Endothelial cell of umbilical vein (primary cell): Measurements from ENCODE around the gene SH3RF3. TPM values are rescaled to one million over a fixed set of nuclear protein-coding genes. Genes with fewer than 3 reads are reported as not detected.

Experiments used
- BruUV-seq: library from RNA; stranded (reverse); fragments of 400-500 nt; replicated peaks from 2 replicates; lab custom pipeline; 2021; lab: Mats Ljungman, UMichigan
- CTCF ChIA-PET: fragments of 300-600, 350-600 bp; sonication (Branson Sonifier 250); formaldehyde crosslinking; loops from one replicate; lab custom pipeline; 2021; ENCODE audit warnings: antibody characterized with exemption, inconsistent platforms; lab: Charles Lee
- POLR2A ChIA-PET: fragments of 300-600, 350-600 bp; sonication (Branson Sonifier 250); formaldehyde crosslinking; loops from one replicate; lab custom pipeline; 2021; ENCODE audit warnings: antibody characterized with exemption, inconsistent platforms; lab: Charles Lee
- DNase-seq: peaks from one replicate; pipeline ENCODE4 v3.0.0-alpha.2; 2011; ENCODE audit warnings: low read depth, low spot score
- FAIRE-seq: peaks from 2 replicates; lab custom pipeline; 2011; peaks lifted over from hg19 to GRCh38; lab: Jason Lieb, UNC
- H2AFZ ChIP-seq: 2 replicates; pipeline ENCODE4 v1.6.0; 2012; ENCODE audit warnings: low read depth, low read length, control low read depth, inconsistent platforms
- H3K27ac ChIP-seq: 2 replicates; pipeline ENCODE4 v1.5.1; 2011; ENCODE audit warnings: low read depth, mild to moderate bottlenecking, control low read depth, low read length, moderate library complexity; ENCODE audit not compliant: insufficient read depth
- H3K27me3 ChIP-seq, 2 experiments: 2 replicates each; pipeline versions ENCODE4 v1.6.0 to v1.6.1; 2011; ENCODE audit warnings: low read length in 2 of 2, mixed read lengths in 1 of 2; ENCODE audit not compliant: control insufficient read depth in 2 of 2, insufficient read depth in 2 of 2
- H3K36me3 ChIP-seq, 2 experiments: 2 replicates in 1 of 2; 3 replicates in 1 of 2; pipeline ENCODE4 v1.5.1; 2011; ENCODE audit warnings: low read length in 2 of 2, mild to moderate bottlenecking in 1 of 2, moderate library complexity in 1 of 2; ENCODE audit not compliant: control insufficient read depth in 2 of 2, insufficient read depth in 2 of 2; ENCODE audit errors: extremely low read depth in 1 of 2
- H3K4me1 ChIP-seq: 3 replicates; pipeline ENCODE4 v1.5.1; 2011; ENCODE audit warnings: mild to moderate bottlenecking, low read length; ENCODE audit not compliant: control insufficient read depth, insufficient read depth; ENCODE audit errors: extremely low read depth
- H3K4me2 ChIP-seq: 2 replicates; pipeline ENCODE4 v1.6.1; 2011; ENCODE audit warnings: low read length, control low read depth, mixed read lengths; ENCODE audit not compliant: insufficient read depth
- H3K4me3 ChIP-seq, 3 experiments: fragments of 200-600 bp in 1 of 3; sonication (generic), shearing (Covaris generic) in 1 of 3; replicated peaks in 1 of 3; 2 replicates each; pipeline ENCODE4 v1.5.1; 2011 to 2016; ENCODE audit warnings: control low read depth in 3 of 3, low read length in 3 of 3, mild to moderate bottlenecking in 2 of 3, inconsistent platforms in 1 of 3, low read depth in 1 of 3, moderate library complexity in 1 of 3; ENCODE audit not compliant: insufficient read depth in 1 of 3
- H3K79me2 ChIP-seq: 2 replicates; pipeline ENCODE4 v1.6.0; 2012; ENCODE audit warnings: low read length, inconsistent platforms; ENCODE audit not compliant: control insufficient read depth, insufficient read depth
- H3K9ac ChIP-seq: replicated peaks from 2 replicates; pipeline ENCODE3; 2011; ENCODE audit warnings: low read length, control low read depth; ENCODE audit not compliant: insufficient read depth; ENCODE audit errors: extremely low read depth
- H3K9me1 ChIP-seq: replicated peaks from 3 replicates; pipeline ENCODE4 v1.6.0; 2011; ENCODE audit warnings: mild to moderate bottlenecking, low read length; ENCODE audit not compliant: control insufficient read depth, insufficient read depth; ENCODE audit errors: extremely low read depth
- H3K9me3 ChIP-seq: replicated peaks from 2 replicates; pipeline ENCODE4 v1.5.1; 2012; ENCODE audit warnings: low read length, inconsistent platforms; ENCODE audit not compliant: control insufficient read depth, insufficient read depth
- H4K20me1 ChIP-seq: replicated peaks from 2 replicates; pipeline ENCODE3; 2011; ENCODE audit warnings: mild to moderate bottlenecking, low read length; ENCODE audit not compliant: control insufficient read depth, insufficient read depth; ENCODE audit errors: extremely low read depth
- CTCF ChIP-seq, 2 donors: IDR thresholded peaks; 1 replicate in 1 of 2; 2 replicates in 1 of 2; pipeline ENCODE4 v1.5.1; 2011; ENCODE audit warnings: low read length in 2 of 2, mild to moderate bottlenecking in 2 of 2, moderate library complexity in 2 of 2, control low read depth in 1 of 2, inconsistent platforms in 1 of 2, low read depth in 1 of 2; ENCODE audit not compliant: insufficient read depth in 1 of 2; ENCODE audit errors: extremely low read depth in 1 of 2
- EZH2 ChIP-seq: IDR thresholded peaks from 2 replicates; pipeline ENCODE4 v1.6.1; 2012; ENCODE audit warnings: borderline replicate concordance, low read depth, mild to moderate bottlenecking, moderate library complexity, low read length, inconsistent platforms; ENCODE audit not compliant: severe bottlenecking
- FOS ChIP-seq: IDR thresholded peaks from 2 replicates; pipeline ENCODE4 v1.6.1; 2011; ENCODE audit warnings: mild to moderate bottlenecking, low read length, moderate library complexity, borderline replicate concordance; ENCODE audit not compliant: insufficient read depth
- GATA2 ChIP-seq: IDR thresholded peaks from 2 replicates; pipeline ENCODE4 v1.7.0; 2011; ENCODE audit warnings: low read depth, mild to moderate bottlenecking, moderate library complexity, mixed read lengths, low read length; ENCODE audit not compliant: insufficient read length, insufficient read depth
- JUN ChIP-seq: IDR thresholded peaks from 2 replicates; pipeline ENCODE4 v1.6.1; 2011; ENCODE audit warnings: borderline replicate concordance, low read depth; ENCODE audit not compliant: insufficient read length, insufficient read depth
- MAX ChIP-seq: IDR thresholded peaks from 2 replicates; pipeline ENCODE4 v1.6.1; 2011; ENCODE audit not compliant: insufficient read depth, insufficient read length
- MYC ChIP-seq: IDR thresholded peaks from one replicate; pipeline ENCODE4 v1.6.1; 2011; ENCODE audit warnings: mild to moderate bottlenecking, low read depth, low read length
- POLR2A ChIP-seq: IDR thresholded peaks from 2 replicates; pipeline ENCODE4 v1.6.1; 2012; ENCODE audit warnings: low read depth, mild to moderate bottlenecking, control low read depth, low read length
- POLR2AphosphoS5 ChIP-seq: IDR thresholded peaks from 2 replicates; pipeline ENCODE4 v1.6.1; 2012; ENCODE audit warnings: low read depth, mild to moderate bottlenecking, control low read depth, low read length, moderate library complexity; ENCODE audit not compliant: insufficient read depth
- dilution Hi-C: fragments of 300-500 bp; cut with MboI; formaldehyde crosslinking; loops from one replicate; pipeline ENCODE4 v1.15.0; 2019; ENCODE audit warnings: low sequenced_read_pairs; ENCODE audit not compliant: extremely low pct_ligation_motif_present
- intact Hi-C: fragments of 100-400 bp; cut with micrococcal nuclease; formaldehyde crosslinking; loops from one replicate; pipeline ENCODE4 v1.10.0; 2022
- polyA plus RNA-seq, 4 experiments: library from polyadenylated mRNA; depleted of rRNA in 3 of 4; stranded (reverse) in 3 of 4; unstranded in 1 of 4; fragments of >200 nt; gene quantifications; 2 replicates each; pipeline versions ENCODE4 v1.2.1 to v1.2.3, GENCODE V29; 2011 to 2012; ENCODE audit warnings: missing spikeins in 1 of 4
- total RNA-seq: library from RNA; stranded (reverse); gene quantifications from 2 replicates; pipeline ENCODE4 v1.2.3, GENCODE V29; 2021

SH3RF3 gene
- total and polyA plus RNA-seq, 2 donors (not counting 3 experiments of a cell fraction or from before 2014, with no cell fraction given) = 3.8 to 14.7 TPM

- H3K4me1 ChIP-seq = peaks cover 22% of the 10 kb centered on the region
- H3K9ac ChIP-seq = no peak overlapping the region
- TF ChIP-seq MAX = no peak
- TF ChIP-seq JUN = no peak
- TF ChIP-seq POLR2AphosphoS5 = no peak
- TF ChIP-seq CTCF (IDR thresholded peaks at IDR 0.05; ENCODE audit: extremely low read depth in 1 of 2, insufficient read depth in 1 of 2, low read depth in 1 of 2, low read length in 2 of 2) = no peak
- TF ChIP-seq FOS = no peak
- TF ChIP-seq MYC = no peak
- TF ChIP-seq GATA2 = no peak
- no peak for TF ChIP-seq POLR2A
- no peak for TF ChIP-seq EZH2
- dilution Hi-C loops = no loop called here
- ChIA-PET CTCF (interaction anchor here (1.2 to 3.6 kb wide), 3 partner anchors 9 to 30 kb away, joined by 3 to 37 read pairs (median 29); no protein-coding TSS in a partner anchor), POLR2A (interaction anchor here (1.7 kb wide), 1 partner anchor 8 kb away, joined by 3 read pairs; no protein-coding TSS in a partner anchor)
- H4K20me1 ChIP-seq = no peaks in the 10 kb centered on the region
- no peaks in the 10 kb centered on the region for H3K9me3 ChIP-seq
- H2AFZ ChIP-seq = no peak overlapping the region
- no peaks in the 10 kb centered on the region for H3K9me1 ChIP-seq
- no peak for DNase-seq
- no peak overlapping the region for H3K27ac ChIP-seq
- H3K4me2 ChIP-seq = no peak overlapping the region
- no TSS peak for BruUV-seq
- H3K4me3 ChIP-seq = no peak overlapping the region
- intact Hi-C loops = no loop called here
- no peaks in the 10 kb centered on the region for H3K27me3 ChIP-seq
- no peaks in the 10 kb centered on the region for H3K36me3 ChIP-seq
- H3K79me2 ChIP-seq = no peaks in the 10 kb centered on the region
- FAIRE-seq = no peak
Measured at GRCh38 chr2:109480486-109481195, 351.6 kb downstream of the SH3RF3 start.
